ENCODE results near the gene PODXL.

The PODXL gene

GRCh38 chr7:131556053-131556908, at the start of gene PODXL:
TSS of gene PODXL (minus strand) at chr7:131556628. CDS start at chr7:131556359, 269 bp downstream.
- peak; percentile 57 for DNase-seq (ENCODE audit: low spot score)

- DNase-seq (ENCODE audit: low spot score) = no peak
Observed at GRCh38 chr7:131605280-131605878, 49.0 kb upstream of the PODXL start.

GRCh38 chr7:131604841-131605279, 48.4 kb upstream of the PODXL start:
- DNase-seq (ENCODE audit: low spot score) = no peak

- DNase-seq (ENCODE audit: low spot score) = no peak
Observed at GRCh38 chr7:131603932-131604331, 47.5 kb upstream of the PODXL start.

GRCh38 chr7:131602994-131603372, 46.6 kb upstream of the PODXL start:
- DNase-seq (ENCODE audit: low spot score) = no peak

- DNase-seq (ENCODE audit: low spot score) = no peak
Observed at GRCh38 chr7:131602304-131602993, 46.0 kb upstream of the PODXL start.

GRCh38 chr7:131600085-131600881, 43.9 kb upstream of the PODXL start:
- no peak for DNase-seq (ENCODE audit: low spot score)

GRCh38 chr7:131596785-131597184, 40.4 kb upstream of the PODXL start:
- DNase-seq (ENCODE audit: low spot score) = no peak

GRCh38 chr7:131595699-131596098, 39.3 kb upstream of the PODXL start:
- DNase-seq (ENCODE audit: low spot score) = no peak

- no peak for DNase-seq (ENCODE audit: low spot score)
Observed at GRCh38 chr7:131591687-131592319, 35.4 kb upstream of the PODXL start.

GRCh38 chr7:131587315-131587923, 31.0 kb upstream of the PODXL start:
- DNase-seq (ENCODE audit: low spot score) = no peak

- no peak for DNase-seq (ENCODE audit: low spot score)
Observed at GRCh38 chr7:131586759-131587158, 30.3 kb upstream of the PODXL start.

GRCh38 chr7:131586259-131586658, 29.8 kb upstream of the PODXL start:
- DNase-seq (ENCODE audit: low spot score) = no peak

- DNase-seq (ENCODE audit: low spot score) = no peak
Observed at GRCh38 chr7:131583430-131583829, 27.0 kb upstream of the PODXL start.

GRCh38 chr7:131581241-131582051, 25.0 kb upstream of the PODXL start:
- no peak for DNase-seq (ENCODE audit: low spot score)

- DNase-seq (ENCODE audit: low spot score) = no peak
Observed at GRCh38 chr7:131578602-131579001, 22.2 kb upstream of the PODXL start.

- no peak for DNase-seq (ENCODE audit: low spot score)
Observed at GRCh38 chr7:131574741-131575140, 18.3 kb upstream of the PODXL start.

GRCh38 chr7:131570401-131570800, 14.0 kb upstream of the PODXL start:
- DNase-seq (ENCODE audit: low spot score) = no peak

GRCh38 chr7:131568970-131569369, 12.5 kb upstream of the PODXL start:
- no peak for DNase-seq (ENCODE audit: low spot score)

- no peak for DNase-seq (ENCODE audit: low spot score)
Observed at GRCh38 chr7:131568510-131568909, 12.1 kb upstream of the PODXL start.
